Activated T-cell treated with anti-CD3 and anti-CD28 coated beads, Interleukin-2, amount 50 U/mL, for 72 hours (primary cell): ENCODE measurements around the gene CAMTA1. TPM values are rescaled to one million over a fixed set of nuclear protein-coding genes. Genes with fewer than 3 reads are reported as not detected.
A peak's percentile ranks its signal among the peaks of the same experiment; 100 is the strongest.

Source experiments
- ATAC-seq, 2 donors: fragments of 150-1000 bp; cut with Tn5 transposase; replicated peaks in 1 of 2; 2 replicates each; pipeline ENCODE4 v1.10.0; 2021; ENCODE audit warnings: moderate library complexity in 2 of 2, mild to moderate bottlenecking in 1 of 2
- DNase-seq, 2 donors: peaks; one replicate each; pipeline ENCODE4 v3.0.0; 2021 to 2022; ENCODE audit warnings: mixed read lengths in 1 of 2
- H3K27ac Mint-ChIP-seq: one replicate; pipeline ENCODE4 v1.8.0; 2022; ENCODE audit warnings: mild to moderate bottlenecking, moderate library complexity, mixed read lengths
- H3K27me3 Mint-ChIP-seq: one replicate; pipeline ENCODE4 v1.8.0; 2022; ENCODE audit warnings: low read depth, mixed read lengths
- H3K36me3 Mint-ChIP-seq, 2 donors: one replicate each; pipeline ENCODE4 v1.8.0; 2022; ENCODE audit warnings: mixed read lengths in 2 of 2, mild to moderate bottlenecking in 1 of 2; ENCODE audit not compliant: insufficient read depth in 2 of 2
- H3K4me1 Mint-ChIP-seq: one replicate; pipeline ENCODE4 v1.8.0; 2022; ENCODE audit warnings: low read depth, mixed read lengths
- H3K4me3 Mint-ChIP-seq, 2 donors: one replicate each; pipeline ENCODE4 v1.8.0; 2022; ENCODE audit warnings: mild to moderate bottlenecking in 2 of 2, mixed read lengths in 2 of 2, moderate library complexity in 2 of 2
- H3K9me3 Mint-ChIP-seq, 2 donors: one replicate each; pipeline ENCODE4 v1.8.0; 2022; ENCODE audit warnings: mixed read lengths in 2 of 2
- total RNA-seq, 2 donors: library from RNA; stranded (reverse); gene quantifications; one replicate each; pipeline ENCODE4 v1.2.3, GENCODE V29; 2022

Gene CAMTA1
- total RNA-seq, 2 donors from 2014 or later: 47.8 to 63.3 TPM

- Mint-ChIP-seq H3K27ac (no peak overlapping the region), H3K4me3 (no peak overlapping the region)
- ATAC-seq: no peak
These were observed 99.4 kb downstream of the CAMTA1 start for GRCh38 chr1:6884652-6885153.

DNA sequence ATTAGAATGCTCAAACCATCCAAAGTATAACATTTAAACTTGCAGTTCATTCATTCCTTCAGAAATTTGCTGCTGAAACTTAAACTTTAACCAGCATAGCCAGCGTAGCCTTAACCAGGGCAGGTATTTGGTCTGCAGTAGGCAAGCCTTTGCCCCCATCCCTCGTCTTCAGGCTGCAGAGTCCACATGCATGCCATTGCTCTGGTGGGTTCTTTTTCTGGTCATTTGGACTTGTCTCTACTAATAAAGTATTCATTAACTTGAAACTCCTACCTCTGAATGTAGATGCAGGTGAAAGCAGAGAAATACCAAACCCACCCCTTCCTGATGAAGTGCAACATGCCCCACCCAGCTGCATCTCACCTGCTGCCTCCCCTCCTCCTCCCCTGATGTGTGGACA, 100.2 kb downstream of the CAMTA1 start:
- DNase-seq (no peak), ATAC-seq (no peak)
- Mint-ChIP-seq H3K4me3 (no peak overlapping the region), H3K27me3 (no peaks in the 10 kb centered on the region), H3K27ac (no peak overlapping the region), H3K36me3 (no peaks in the 10 kb centered on the region), H3K4me1 (peaks cover 7% of the 10 kb centered on the region), H3K9me3 (no peaks in the 10 kb centered on the region)

More at GRCh38 chr1:6884652-6885153, 99.4 kb downstream of the CAMTA1 start:
- H3K27me3 Mint-ChIP-seq: no peaks in the 10 kb centered on the region
- peaks cover 7% of the 10 kb centered on the region for H3K4me1 Mint-ChIP-seq
- H3K9me3 Mint-ChIP-seq: no peaks in the 10 kb centered on the region
- DNase-seq: no peak
- H3K36me3 Mint-ChIP-seq: no peaks in the 10 kb centered on the region

DNA sequence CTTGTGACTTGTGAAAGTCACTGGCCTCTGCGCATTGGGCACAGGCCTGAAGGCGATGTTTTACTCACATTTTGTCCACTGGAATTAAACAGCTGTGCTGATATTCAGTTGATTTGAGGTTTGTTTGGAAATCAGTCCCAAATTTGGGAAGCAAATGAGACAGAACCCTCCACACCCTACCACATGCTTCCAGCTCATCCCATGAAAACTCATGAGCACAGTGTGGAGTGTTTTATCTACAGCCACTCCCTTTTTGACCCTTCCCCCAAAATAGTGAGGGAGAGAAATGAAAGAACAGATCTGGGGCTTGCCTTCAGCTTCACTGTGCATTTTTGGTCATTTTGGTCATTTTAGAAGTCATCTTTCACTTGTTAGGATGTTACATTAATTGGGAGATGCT, 101.3 kb downstream of the CAMTA1 start:
- Mint-ChIP-seq H3K27me3 (no peaks in the 10 kb centered on the region), H3K27ac (no peak overlapping the region), H3K4me1 (peaks cover 7% of the 10 kb centered on the region), H3K36me3 (no peaks in the 10 kb centered on the region), H3K4me3 (no peak overlapping the region), H3K9me3 (no peaks in the 10 kb centered on the region)
- ATAC-seq (no peak), DNase-seq (no peak)

DNA sequence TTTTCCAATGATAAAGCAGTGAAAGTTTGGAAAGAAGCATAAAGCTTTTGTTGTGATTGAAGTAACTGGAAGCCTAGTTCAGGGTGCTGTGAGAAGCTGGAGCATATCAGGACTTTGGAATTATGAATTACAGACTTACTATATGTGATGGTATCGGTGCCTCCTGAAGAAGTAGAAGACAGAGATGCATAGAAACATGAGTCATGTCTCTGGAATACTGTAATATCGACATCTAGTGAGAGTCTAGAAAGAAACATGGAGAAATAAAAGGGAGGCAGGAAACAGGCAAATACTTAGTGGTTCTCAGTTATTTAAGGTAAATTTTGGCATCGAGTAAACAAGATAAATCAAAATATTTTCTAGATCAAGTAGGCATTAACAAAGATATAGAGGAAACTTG, 103.0 kb downstream of the CAMTA1 start:
- peaks cover 7% of the 10 kb centered on the region for H3K4me1 Mint-ChIP-seq
- ATAC-seq (no peak), DNase-seq (no peak)
- H3K27me3 Mint-ChIP-seq: no peaks in the 10 kb centered on the region
- H3K9me3 Mint-ChIP-seq: no peaks in the 10 kb centered on the region
- H3K36me3 Mint-ChIP-seq: no peaks in the 10 kb centered on the region
- no peak overlapping the region for H3K27ac Mint-ChIP-seq
- H3K4me3 Mint-ChIP-seq: no peak overlapping the region

- Mint-ChIP-seq H3K27me3 (no peaks in the 10 kb centered on the region), H3K27ac (peak overlapping the region; percentile 67), H3K9me3 (no peaks in the 10 kb centered on the region), H3K4me1 (peaks cover 7% of the 10 kb centered on the region), H3K4me3 (no peak overlapping the region), H3K36me3 (no peaks in the 10 kb centered on the region)
- no peak for ATAC-seq
- no peak for DNase-seq
These were observed 103.6 kb downstream of the CAMTA1 start for GRCh38 chr1:6888870-6889269.

- no peak overlapping the region for H3K4me3 Mint-ChIP-seq
- H3K27ac Mint-ChIP-seq: no peak overlapping the region
- no peaks in the 10 kb centered on the region for H3K36me3 Mint-ChIP-seq
- peak; percentile 56 to 58 for ATAC-seq
- H3K4me1 Mint-ChIP-seq: peaks cover under 1% of the 10 kb centered on the region
- DNase-seq: peak; percentile 32 to 40
- H3K9me3 Mint-ChIP-seq: no peaks in the 10 kb centered on the region
- H3K27me3 Mint-ChIP-seq: no peaks in the 10 kb centered on the region
These were observed 104.7 kb downstream of the CAMTA1 start for GRCh38 chr1:6889875-6890480.

DNA sequence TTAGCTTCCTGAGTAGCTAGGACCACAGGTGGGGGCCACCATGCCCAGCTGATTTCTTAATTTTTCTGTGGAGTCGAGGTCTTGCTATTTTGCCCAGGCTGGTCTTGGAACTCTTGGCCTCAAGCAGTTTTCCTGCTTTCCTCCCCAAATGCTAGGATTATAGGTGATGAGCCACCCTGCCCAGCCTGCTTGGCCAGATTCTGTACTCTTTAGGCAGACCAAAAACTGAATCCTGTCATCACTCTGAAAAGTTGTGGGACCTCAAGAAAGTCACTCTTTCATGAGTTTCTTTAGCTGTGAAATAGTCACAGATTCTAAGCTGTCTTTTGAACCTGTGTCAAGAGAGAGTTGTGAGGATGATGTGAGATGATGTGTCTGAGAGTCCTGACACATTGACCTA, 105.4 kb downstream of the CAMTA1 start:
- DNase-seq: no peak
- Mint-ChIP-seq H3K9me3 (no peaks in the 10 kb centered on the region), H3K4me3 (no peak overlapping the region), H3K27ac (no peak overlapping the region), H3K27me3 (no peaks in the 10 kb centered on the region), H3K36me3 (no peaks in the 10 kb centered on the region), H3K4me1 (no peaks in the 10 kb centered on the region)
- ATAC-seq: no peak

- H3K27me3 Mint-ChIP-seq: no peaks in the 10 kb centered on the region
- ATAC-seq: peak; percentile 43 to 99
These were observed 106.7 kb downstream of the CAMTA1 start for GRCh38 chr1:6891781-6892579.

GRCh38 chr1:6893388-6893787, 108.1 kb downstream of the CAMTA1 start:
- ATAC-seq (no peak), DNase-seq (no peak)
- Mint-ChIP-seq H3K4me3 (no peak overlapping the region), H3K27ac (no peak overlapping the region), H3K36me3 (no peaks in the 10 kb centered on the region), H3K4me1 (no peaks in the 10 kb centered on the region), H3K27me3 (no peaks in the 10 kb centered on the region), H3K9me3 (no peaks in the 10 kb centered on the region)

More at GRCh38 chr1:6891781-6892579, 106.7 kb downstream of the CAMTA1 start:
- Mint-ChIP-seq H3K9me3 (no peaks in the 10 kb centered on the region), H3K4me3 (peak overlapping the region in 1 of 2 donors; percentile 11), H3K4me1 (no peaks in the 10 kb centered on the region), H3K27ac (peak overlapping the region; percentile 41), H3K36me3 (no peaks in the 10 kb centered on the region)
- peak; percentile 5 to 49 for DNase-seq

DNA sequence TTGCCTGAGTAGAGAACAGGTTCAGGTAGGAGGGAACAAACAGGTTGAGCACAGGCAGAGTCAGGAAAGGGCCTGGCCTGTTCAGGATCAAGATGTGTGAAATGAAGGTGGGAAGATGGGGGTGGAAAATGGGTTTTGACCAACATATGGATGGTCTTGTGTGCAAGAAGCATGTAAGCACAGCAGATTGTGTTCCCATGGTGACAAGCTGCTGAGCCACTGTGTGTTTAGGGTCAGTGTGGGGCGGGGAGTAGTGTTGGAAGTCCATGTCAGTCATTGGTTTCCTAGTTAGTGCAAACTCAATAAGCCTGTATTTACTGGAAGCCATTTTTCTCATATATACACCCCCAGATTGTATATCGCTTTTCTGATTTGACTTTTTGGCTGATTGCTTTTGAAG, 111.9 kb downstream of the CAMTA1 start:
- Mint-ChIP-seq H3K27me3 (no peaks in the 10 kb centered on the region), H3K36me3 (no peaks in the 10 kb centered on the region), H3K4me3 (no peak overlapping the region), H3K27ac (no peak overlapping the region), H3K4me1 (no peaks in the 10 kb centered on the region), H3K9me3 (no peaks in the 10 kb centered on the region)
- DNase-seq: no peak
- ATAC-seq: no peak

- no peaks in the 10 kb centered on the region for H3K4me1 Mint-ChIP-seq
- no peaks in the 10 kb centered on the region for H3K36me3 Mint-ChIP-seq
- ATAC-seq: no peak
- no peak overlapping the region for H3K4me3 Mint-ChIP-seq
- DNase-seq: no peak
- H3K27ac Mint-ChIP-seq: no peak overlapping the region
- no peaks in the 10 kb centered on the region for H3K27me3 Mint-ChIP-seq
- H3K9me3 Mint-ChIP-seq: peaks cover 0 to 2% of the 10 kb centered on the region in 2 donors
These were observed 113.8 kb downstream of the CAMTA1 start for GRCh38 chr1:6898974-6899539.

- DNase-seq (no peak), ATAC-seq (no peak)
- Mint-ChIP-seq H3K27me3 (no peaks in the 10 kb centered on the region), H3K36me3 (no peaks in the 10 kb centered on the region), H3K27ac (no peak overlapping the region), H3K4me1 (no peaks in the 10 kb centered on the region), H3K9me3 (peaks cover 0 to 2% of the 10 kb centered on the region in 2 donors), H3K4me3 (no peak overlapping the region)
These were observed 114.4 kb downstream of the CAMTA1 start for GRCh38 chr1:6899621-6900020.

GRCh38 chr1:6902153-6902552, 116.9 kb downstream of the CAMTA1 start:
- H3K9me3 Mint-ChIP-seq: peaks cover 0 to 2% of the 10 kb centered on the region in 2 donors
- DNase-seq (no peak), ATAC-seq (no peak)
- no peaks in the 10 kb centered on the region for H3K36me3 Mint-ChIP-seq
- H3K27me3 Mint-ChIP-seq: no peaks in the 10 kb centered on the region
- no peak overlapping the region for H3K4me3 Mint-ChIP-seq
- no peak overlapping the region for H3K27ac Mint-ChIP-seq
- H3K4me1 Mint-ChIP-seq: peaks cover 4% of the 10 kb centered on the region
